HG03108 (cell line): Measurements from ENCODE around the gene CD2BP2.
A peak's percentile ranks its signal among the peaks of the same experiment; 100 is the strongest.

Experiments
- ATAC-seq: cut with Tn5 transposase; IDR thresholded peaks from one replicate; pipeline ENCODE4 v1.9.1; 2021; ENCODE audit warnings: moderate library complexity; ENCODE audit not compliant: unreplicated experiment

The CD2BP2 gene

DNA sequence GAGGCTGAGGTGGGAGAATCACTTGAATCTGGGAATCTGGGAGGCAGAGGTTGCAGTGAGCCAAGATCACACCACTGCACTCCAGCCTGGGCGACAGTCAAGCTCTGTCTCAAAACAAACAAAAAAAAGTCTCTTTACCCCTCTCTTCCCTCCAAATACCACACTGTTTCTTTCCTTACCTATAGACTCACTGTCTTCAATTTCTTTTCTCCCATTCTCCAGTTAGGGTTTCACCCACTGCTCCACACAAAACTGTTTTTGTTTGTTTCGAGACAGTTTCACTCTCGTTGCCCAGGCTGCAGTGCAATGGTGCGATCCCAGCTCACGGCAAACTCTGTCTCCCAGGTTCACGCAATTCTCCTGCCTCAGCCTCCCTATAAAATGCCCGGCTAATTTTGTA, 6.1 kb upstream of the CD2BP2 start:
- no peak for ATAC-seq

DNA sequence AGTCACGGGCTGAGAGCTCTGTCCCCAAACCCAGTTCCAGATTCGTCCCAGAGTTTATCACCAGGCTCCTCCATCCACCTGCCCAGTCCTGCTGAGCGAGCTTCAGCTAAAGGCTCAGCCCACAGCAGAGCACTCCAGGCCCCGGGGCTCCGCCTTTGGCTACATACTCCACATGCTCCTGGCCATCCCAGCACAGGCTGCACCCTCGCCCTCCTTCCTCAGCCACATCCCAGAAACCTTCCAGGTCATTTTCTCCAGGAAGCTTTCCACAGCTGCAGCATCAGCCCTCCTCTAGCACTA, 4.7 kb upstream of the CD2BP2 start:
- ATAC-seq, result no peak

DNA sequence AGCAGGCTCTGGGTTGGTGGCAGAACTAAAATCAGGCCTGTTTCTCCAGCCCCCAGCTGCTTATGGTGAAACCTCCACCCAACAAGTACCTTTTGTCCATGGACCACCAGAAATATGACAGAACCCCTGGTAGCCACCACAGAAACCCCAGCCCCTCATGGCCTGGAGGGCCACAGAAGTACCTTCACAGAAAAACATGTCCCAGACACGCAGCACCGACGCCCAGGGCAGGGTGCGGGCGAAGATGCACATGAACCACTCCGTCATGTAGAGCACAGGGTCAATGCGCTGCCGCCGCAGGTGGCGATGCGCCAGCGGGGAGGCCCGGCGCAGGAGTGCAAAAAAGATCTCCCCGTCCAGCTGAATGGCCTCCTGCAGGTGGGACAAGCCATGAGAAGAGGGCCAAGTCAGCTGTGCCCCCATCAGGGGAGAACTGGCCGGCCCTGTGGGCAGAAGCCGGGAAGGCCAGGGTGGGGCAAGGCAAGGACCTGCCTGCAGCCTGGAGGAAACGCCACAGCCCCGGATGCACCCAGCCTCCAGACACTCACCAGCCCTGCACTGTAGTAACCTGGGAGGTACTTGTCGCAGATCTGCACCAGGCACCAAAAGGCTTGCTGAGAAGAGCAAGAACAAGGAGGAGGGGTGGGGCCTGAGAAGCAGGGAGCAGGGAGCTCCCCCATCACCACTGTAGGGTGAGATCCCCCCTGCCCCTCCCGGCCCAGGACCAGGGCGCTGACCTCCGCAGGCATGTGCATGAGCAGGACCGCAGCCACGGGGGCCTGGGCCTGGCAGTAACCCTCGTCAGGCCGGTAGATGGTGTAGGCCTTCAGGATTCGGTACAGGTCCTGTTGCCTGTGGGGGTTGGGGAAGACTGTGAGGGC, 4.1 kb upstream of the CD2BP2 start:
- ATAC-seq, result no peak

DNA sequence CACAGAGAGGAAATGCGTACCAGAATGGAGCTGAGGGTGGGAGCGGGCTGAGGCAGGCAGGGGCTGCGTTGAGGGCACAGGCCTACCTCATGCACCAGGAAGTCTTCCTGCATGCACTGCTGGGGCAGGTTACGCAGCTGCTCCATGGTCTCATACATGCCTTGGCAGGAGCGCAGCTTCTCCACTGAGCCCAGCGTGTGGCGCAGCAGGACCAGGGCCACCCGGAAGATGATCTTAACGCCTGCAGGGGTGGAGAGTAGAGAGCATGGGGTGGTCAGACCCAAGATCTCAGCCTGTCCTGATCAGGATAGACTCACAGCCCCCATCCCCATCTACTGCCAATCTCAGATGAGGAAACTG, 3.4 kb upstream of the CD2BP2 start:
- no peak for ATAC-seq

DNA sequence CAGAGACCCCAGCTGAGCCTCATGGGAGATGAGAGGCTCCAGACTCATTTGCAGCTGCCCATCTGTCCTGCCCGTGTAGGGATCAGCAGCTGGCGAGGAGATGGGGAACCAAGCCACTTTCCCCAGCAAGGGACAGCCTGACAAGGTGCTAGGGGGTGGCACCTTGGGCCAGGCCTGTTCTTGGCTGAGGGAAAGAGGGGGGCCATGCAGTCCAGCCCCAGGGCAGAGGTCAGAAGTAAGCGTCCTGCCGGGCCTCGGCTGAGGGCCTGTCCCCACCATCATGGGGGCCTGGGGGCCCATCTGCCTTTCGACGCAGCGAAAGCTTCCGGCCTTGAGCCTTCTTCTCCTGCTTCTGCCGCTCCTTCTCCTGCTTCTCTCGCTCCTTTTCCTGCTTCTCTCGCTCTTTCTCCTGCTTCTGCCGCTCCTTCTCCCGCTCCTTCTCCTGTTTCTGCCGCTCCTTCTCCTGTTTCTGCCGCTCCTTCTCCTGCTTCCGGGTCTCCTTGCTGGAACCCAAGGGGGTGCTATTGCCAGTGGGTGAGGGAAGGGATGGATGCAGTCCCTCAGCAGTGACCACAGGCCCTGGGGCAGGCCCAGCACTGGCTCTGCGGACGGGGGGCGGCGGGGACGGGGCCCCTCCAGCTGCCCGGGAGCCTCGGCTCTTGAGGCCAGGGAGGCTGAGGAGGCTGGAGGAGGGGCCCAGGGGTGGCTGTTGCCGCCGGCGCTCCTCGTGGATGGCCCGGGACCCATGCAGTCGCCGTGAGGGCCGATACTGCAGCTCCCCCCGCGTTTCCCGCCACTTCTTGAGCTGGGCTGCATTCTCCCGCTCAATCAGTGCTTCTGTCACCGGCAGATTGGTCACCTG, 2.8 kb upstream of the CD2BP2 start:
- no peak for ATAC-seq

DNA sequence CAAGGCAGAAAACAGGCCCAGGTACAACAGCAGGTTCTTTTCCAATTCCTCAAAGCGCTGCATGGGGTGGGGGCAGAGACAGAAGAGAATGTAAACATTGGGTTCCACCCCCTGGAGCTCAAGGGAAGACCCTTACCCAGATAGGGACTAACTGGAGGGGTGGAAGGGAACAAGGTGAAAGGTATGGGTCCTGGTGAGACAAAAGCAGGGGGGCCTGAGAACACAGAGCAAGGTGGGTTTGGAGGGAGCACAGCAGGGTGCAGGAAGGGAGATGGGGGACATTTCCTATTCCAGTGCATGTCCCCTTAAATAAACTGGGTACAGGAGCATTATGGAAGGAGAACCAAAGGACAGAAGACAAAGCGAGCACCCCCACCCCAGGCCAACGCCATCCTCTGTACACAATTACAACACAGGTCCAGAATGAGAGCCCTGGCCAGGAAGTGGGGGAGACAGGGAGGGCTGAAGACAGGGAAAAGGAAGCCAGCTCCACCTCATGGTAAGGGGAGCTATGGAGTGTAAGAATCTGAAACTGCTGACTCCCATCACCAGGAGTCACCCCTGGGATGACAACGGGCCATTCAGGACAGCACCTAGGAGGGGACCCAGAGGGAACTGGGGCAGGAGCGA, 2.1 kb upstream of the CD2BP2 start:
- no peak for ATAC-seq

DNA sequence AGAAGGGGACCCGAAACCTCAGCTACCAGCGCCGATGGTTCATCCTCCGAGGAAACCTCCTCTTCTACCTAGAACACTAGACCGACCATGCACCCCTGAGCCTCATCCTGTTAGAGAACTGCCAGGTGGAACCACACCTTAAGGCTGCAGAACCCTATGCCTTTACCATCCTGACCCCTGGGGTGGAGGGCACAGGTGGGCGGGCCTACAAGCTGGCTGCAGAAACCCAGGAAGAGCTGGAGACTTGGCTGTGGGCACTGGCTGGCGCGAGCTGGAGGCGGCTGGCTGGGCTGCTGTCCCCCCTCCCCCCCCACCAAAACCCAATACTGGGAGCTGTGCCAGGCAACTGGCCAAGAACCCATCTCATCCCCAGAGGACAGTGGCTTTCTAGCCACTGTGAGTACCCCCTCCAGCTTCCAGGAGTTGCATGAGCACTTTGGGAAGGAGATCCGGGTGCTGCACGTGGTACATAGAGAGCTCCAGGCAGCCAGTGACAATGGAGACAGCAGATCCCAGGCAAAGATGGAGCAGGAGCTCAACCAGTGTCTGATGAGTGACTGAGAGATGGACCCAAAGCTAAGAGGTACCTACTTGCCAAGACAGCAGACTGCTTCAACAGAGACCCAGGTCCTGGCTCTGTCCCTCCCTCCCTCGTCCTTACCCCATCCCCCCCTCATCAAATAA, 1.4 kb upstream of the CD2BP2 start:
- no peak for ATAC-seq

DNA sequence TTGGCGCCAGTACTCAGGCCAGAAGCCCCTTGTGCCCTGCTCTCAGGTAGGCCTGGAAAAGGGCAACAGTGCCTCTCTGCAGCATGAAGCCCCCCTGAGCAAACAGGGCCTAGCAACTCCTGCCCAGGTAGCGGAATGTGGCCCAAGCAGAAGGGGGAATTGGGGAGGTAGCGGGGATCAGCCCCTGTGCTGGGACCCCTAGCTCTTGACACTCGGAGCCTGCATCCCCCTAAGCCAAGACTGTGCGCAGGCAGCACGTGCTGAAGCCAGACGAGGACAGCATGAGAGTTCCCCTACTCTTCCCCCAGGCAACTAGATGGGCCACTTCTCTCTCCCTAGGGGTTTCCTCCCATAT, 823 bp upstream of the CD2BP2 start:
- ATAC-seq, result no peak

DNA sequence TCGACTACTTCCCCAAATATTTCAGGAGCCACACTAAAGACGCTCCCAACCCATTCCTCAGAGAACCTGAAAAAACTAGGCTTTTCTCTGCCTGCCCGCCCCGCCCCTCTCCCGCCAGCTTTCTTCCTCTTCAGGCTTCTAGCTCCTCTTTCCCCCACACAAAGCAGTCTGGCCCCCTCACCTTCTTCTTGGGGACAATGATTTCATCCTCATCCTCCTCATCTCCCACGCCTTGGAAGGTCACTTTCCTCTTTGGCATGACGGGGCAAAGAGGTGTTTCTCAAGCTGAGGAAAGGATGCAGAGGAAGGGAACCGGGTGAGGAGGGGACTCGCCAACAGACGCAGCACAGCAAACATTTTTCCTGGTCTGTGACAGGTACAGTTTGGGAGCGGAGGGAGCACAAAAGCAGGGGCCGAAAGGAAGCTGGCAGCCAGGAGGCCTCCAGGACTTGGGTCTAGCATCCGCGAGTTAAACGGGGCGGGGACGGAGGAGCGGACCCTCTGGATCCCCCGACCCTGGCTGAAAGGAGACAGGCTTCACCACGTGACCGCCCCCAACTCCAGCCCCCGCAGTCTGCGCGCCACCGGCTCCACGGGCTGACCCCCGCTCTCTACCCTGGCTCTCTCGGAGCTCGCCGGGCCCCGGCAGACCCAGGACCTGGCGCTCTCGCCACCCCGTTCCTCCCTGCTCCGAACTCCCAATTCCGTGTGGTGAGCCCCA, 525 bp downstream of the CD2BP2 start:
- no peak for ATAC-seq

DNA sequence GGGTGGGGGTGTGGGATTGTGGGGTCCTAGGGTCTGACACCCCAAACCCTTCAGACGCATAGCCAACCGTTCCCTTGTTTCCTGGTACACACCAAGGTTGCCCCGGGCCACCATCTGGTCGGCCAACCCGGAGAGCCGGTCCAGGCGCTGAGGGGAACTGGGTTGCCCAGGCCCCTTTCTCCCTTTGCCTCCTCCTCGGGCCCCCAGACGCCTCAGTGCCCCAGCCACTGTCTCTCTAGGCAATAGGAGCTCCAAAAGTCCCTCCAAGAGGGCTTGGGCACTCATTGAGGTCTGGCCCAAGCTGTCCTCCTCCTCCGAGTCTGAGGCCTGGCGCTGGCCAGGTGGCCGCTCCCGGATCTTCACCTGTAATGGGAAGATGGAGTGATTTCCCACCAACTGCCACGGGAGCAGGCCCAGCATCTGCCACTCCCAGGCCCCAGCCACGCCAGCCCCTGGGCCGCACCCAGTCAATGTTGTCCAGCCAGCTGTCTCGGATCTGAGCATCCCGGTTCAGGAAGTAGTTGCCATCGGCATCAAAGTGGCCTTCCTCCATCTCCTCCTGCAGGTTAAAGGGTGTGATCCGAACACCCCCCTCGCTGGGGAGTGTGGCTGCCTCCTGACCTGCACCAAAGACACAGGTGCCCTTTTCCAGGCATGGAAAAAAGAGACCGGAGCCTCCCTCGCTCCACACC, 1.5 kb downstream of the CD2BP2 start:
- no peak for ATAC-seq

DNA sequence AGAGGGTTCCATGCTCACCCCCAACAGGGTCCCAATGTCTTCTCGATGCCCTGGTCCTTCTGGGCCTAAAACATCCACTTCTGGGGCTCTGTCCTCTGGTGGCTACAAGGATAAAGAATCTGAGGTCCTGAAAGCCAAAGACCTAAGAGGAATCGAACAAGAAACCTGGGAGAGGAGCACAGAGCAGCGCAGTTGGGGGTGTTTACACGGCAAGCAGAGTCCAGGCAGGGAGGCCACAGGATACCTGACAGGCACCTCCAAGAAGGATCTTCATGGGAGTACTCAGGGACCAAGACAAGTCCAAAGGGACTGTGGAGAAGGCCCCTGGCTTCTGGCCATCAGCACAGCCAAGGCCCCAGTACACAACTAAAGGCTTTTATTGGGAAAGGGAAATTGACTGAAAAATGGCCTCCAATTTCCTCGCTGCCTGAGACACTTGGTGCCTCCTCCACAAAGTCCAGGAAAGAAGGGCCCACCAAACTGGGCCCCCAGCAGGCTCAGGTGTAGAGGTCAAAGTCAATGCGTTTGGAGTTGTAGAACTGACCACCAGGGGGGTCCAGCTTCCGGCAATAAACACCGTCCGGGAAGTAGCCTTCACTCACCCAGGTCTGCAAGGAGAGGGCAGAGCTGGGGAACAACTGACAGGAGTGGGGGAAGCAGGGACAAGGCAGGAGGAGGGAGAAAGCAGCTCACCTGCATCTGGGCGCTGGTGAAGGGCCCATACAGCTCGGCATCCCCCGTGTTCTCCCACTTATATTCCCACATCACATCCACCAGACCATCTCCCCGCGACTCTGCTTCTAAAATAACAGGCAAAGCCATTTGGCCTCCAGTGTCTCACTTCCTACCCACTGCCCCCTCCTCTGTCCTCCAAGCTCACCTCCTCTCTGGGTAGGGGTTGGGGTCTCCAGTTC, 2.4 kb downstream of the CD2BP2 start:
- no peak for ATAC-seq

DNA sequence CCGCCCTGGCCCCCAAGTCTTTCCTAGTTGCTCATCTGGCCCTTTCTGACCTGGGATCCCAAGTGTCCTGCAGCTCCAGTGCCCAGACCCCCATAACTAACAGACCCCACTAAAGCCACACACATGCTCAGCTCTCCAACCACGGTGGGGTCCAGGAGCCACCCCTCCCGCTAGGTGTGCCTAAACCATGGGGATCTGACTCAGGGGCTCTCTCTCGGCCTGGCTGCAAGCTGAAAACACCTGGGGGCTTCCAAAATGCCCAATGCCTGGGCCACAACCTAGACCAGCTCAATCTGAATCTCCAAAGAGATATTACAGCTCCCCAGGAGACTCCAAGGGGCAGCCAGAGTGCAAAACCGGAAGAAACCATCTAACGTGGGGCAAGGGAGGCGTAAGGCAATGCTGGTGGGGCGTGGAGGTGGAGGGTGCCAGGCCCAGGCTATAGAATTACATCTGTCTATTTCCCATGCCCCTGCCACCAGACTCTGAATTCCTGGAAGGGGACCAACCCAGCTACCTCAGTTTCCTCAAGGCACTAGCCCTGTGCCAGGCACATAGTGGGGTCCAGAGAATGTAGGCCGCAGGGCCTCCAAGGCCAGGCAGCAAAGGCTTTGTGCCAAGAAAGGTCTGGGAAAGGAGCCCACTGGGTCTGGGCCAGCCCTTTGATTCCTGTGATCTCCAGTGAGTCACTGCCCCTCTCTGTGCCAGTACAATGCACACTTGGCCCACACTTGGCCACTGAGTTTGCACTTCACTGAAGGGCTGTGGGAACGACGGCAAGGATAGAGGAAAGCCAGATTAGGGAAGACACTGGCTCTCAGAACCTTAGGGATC, 3.3 kb downstream of the CD2BP2 start:
- ATAC-seq, result no peak

DNA sequence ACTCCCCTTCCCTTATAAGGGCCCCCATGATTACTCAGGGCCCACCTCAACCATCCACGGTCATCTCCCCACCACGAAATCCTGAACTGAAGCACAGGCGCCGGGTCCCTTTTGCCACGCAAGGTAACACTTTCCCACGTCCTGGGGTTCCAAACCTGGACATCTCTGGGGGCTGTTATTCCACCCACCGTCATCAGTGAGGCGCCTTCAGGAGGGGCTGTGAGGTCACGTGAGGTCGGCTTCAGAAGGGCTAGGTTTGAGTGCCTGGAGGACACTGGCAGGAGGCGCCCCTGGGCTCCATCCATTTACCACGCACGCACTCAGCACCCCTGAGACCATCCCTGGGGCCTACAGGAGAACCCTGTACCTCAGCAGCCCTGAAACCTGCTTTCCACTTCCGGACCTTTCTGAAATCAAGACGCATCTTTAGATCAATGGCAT, 4.1 kb downstream of the CD2BP2 start:
- ATAC-seq, result no peak

DNA sequence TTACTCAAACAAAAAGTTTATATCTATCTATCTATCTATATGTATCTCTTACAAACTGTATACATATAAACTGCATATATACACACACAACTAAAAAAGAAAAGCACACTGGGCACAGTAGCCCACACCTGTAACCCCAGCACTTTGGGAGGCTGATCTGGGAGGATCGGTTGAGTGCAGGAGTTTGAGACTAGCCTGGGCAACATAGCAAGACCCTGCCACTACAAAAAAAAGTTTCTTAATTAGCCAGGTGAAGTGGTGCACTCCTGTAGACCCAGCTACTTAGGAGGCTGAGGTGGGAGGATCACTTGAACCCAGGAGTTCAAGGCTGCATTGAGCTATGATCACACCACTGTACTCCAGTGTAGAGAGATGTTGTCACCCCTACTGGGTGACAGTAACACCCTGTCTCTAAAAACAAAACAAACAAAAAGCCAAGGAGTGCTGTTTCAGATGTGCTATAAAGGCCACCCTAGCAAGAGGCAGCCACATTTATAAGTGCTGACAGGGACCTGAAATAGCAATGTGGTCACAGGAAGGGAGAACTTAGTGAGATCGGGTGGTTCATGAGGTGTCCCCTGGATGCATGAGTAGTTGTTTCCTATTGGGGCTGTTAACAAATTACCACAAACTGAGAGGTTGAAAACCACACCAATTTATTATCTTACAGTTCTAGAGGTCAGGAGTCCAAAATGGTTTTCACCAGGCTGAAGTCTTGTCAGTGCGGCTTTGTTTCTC, 4.8 kb downstream of the CD2BP2 start:
- peak; percentile 42 for ATAC-seq

DNA sequence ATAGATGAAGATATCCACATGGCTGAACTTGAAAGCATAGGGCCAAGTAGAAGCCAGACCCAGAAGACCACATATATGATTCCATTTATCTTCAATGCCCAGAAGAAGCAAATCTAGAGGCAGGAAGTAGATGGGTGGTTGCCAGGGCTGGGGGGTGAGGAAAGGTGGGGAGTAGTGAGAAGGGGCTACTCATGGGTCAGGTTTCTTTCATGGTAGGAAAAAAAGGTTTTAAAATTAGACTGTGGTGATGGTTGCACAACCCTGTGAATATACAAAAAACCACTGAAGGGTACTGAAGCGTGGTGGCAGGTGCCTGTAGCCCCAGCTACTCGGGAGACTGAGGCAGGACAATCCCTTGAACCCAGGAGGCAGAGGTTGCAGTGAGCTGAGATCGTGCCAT, 5.4 kb downstream of the CD2BP2 start:
- peak; percentile 39 for ATAC-seq

DNA sequence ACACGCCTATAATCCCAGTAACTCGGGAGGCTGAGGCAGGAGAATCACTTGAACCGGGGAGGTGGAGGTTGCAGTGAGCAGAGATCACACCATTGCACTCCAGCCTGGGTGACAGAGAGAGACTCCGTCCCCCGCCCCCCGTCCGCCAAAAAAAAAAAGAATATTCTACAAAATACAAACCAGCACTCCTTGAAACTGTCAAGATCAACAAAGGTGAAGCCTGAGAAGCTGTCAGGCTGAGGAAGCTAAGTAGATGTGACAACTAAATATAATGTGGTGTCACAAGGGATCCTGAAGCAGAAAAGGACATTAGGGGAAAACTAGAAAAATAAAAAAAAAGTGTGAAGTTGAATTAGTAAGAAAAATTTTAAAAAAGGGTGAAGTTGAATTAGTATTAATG, 6.2 kb downstream of the CD2BP2 start:
- ATAC-seq, result no peak

DNA sequence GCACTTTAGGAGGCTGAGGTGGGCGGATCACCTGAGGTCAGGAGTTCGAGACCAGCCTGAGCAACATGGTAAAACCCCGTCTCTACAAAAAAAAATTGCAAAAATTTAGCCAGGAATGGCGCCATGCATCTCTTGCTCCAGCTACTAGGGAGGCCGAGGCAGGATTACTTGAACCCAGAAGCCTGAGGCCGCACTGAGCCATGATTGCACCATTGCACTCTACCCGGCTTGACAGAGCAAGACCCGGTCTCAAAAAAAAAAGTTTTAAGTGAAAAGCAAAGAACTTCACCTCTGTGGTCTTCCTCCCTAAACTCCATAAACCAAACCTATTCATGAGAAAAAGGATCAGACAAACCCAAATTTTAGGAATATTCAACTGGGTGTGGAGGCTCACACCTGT, 7.0 kb downstream of the CD2BP2 start:
- no peak for ATAC-seq

DNA sequence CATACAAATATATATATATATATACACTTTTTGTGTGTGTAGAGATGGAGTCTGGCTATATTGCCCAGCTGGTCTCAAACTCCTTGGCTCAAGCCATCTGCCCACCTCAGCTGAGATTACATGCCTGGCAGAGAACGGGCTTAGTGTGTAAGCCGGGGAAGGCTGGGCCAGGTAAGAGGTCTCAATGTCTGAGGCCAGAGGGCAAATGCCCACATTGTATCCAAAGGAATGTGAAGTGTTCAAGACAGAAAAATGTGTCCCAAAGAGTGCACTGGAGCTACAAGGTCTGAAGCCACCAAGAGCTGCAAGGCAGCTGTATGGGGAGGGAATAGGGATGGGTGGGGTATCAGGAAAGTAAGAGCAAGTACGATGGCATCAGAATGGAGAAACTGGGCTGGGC, 8.8 kb downstream of the CD2BP2 start:
- no peak for ATAC-seq
